Transverse colon (tissue), 4 donors: ENCODE results near the gene HOXA10. TPM values are rescaled to one million over a fixed set of nuclear protein-coding genes. Genes with fewer than 3 reads are reported as not detected.
A peak's percentile ranks its signal among the peaks of the same experiment; 100 is the strongest.

Source experiments
- DNase-seq: peaks from one replicate; pipeline ENCODE4 v3.0.0-alpha.2; 2019
- H3K27ac ChIP-seq, 4 donors: fragments of 200-600 bp; sonication (generic); 2 replicates each; pipeline ENCODE4 v1.5.1; 2016 to 2018; ENCODE audit warnings: inconsistent platforms in 4 of 4
- H3K27me3 ChIP-seq: fragments of 200-600 bp; sonication (generic); 2 replicates; pipeline ENCODE4 v1.5.1; 2017; ENCODE audit warnings: inconsistent platforms
- H3K36me3 ChIP-seq, 4 donors: fragments of 200-600 bp; sonication (generic); 2 replicates each; pipeline ENCODE4 v1.5.1; 2017 to 2019; ENCODE audit warnings: inconsistent platforms in 4 of 4
- H3K4me1 ChIP-seq, 4 donors: fragments of 200-600 bp; sonication (generic); 2 replicates each; pipeline ENCODE4 v1.5.1; 2017 to 2020; ENCODE audit warnings: inconsistent platforms in 4 of 4
- H3K4me3 ChIP-seq, 4 donors: fragments of 200-600 bp; sonication (generic); 1 replicate in 1 of 4; 2 replicates in 3 of 4; pipeline versions ENCODE4 v1.5.1 to v1.6.1; 2017 to 2019; ENCODE audit warnings: inconsistent platforms in 4 of 4
- H3K9me3 ChIP-seq, 2 donors: fragments of 200-600 bp; sonication (generic); 2 replicates each; pipeline ENCODE4 v1.5.1; 2017 to 2019; ENCODE audit warnings: inconsistent platforms in 2 of 2
- EP300 ChIP-seq: sonication (generic); formaldehyde crosslinking; IDR thresholded peaks from one replicate; pipeline ENCODE4 v1.6.1; 2017; ENCODE audit warnings: antibody characterized with exemption, low read depth
- POLR2A ChIP-seq: fragments of 450-650 bp; IDR thresholded peaks from one replicate; pipeline ENCODE4 v1.6.1; 2016; ENCODE audit warnings: antibody characterized with exemption, mild to moderate bottlenecking, moderate library complexity
- POLR2AphosphoS5 ChIP-seq, 3 donors: sonication (generic); formaldehyde crosslinking; IDR thresholded peaks; one replicate each; pipeline ENCODE4 v1.6.1; 2016; ENCODE audit warnings: antibody characterized with exemption in 3 of 3
- WGBS, 2 donors: methylation state at CpG; one replicate each; pipeline ENCODE4 v1.1.5; 2018; ENCODE audit warnings: low coverage in 1 of 2; 5-methylcytosine and 5-hydroxymethylcytosine counted together
- in situ Hi-C, 4 donors: fragments of 200-750 bp; cut with MboI; loops; one replicate each; pipeline versions ENCODE4 v1.15.0 to v1.15.1; 2017; ENCODE audit warnings: low sequenced_read_pairs in 3 of 4, low pct_ligation_motif_present in 1 of 4, low pct_unique_long_range_greater_than_20kb in 1 of 4
- intact Hi-C: fragments of 100-400 bp; cut with DNase I; formaldehyde crosslinking; loops from one replicate; pipeline ENCODE4 v1.15.1; 2023; ENCODE audit warnings: low total_unique reads
- total RNA-seq, 4 donors: library from RNA; depleted of rRNA; stranded (reverse); fragments of >200 nt; gene quantifications; one replicate each; pipeline ENCODE4 v1.1.0, GENCODE V29; 2016
- TF ChIP-seq, protein P1 (sequence below), 5 experiments: fragments of 200-600 bp in 3 of 5; fragments of 450-650 bp in 2 of 5; sonication (generic) in 3 of 5; IDR thresholded peaks; 1 replicate in 2 of 5; 2 replicates in 3 of 5; pipeline ENCODE4 v1.5.1; 2016 to 2017; ENCODE audit warnings: antibody characterized with exemption in 5 of 5, inconsistent platforms in 3 of 5, mild to moderate bottlenecking in 2 of 5, moderate library complexity in 1 of 5

HOXA10 gene
- total RNA-seq, 4 donors from 2014 or later = 19.8 to 68.9 (median 36.4) TPM

DNA sequence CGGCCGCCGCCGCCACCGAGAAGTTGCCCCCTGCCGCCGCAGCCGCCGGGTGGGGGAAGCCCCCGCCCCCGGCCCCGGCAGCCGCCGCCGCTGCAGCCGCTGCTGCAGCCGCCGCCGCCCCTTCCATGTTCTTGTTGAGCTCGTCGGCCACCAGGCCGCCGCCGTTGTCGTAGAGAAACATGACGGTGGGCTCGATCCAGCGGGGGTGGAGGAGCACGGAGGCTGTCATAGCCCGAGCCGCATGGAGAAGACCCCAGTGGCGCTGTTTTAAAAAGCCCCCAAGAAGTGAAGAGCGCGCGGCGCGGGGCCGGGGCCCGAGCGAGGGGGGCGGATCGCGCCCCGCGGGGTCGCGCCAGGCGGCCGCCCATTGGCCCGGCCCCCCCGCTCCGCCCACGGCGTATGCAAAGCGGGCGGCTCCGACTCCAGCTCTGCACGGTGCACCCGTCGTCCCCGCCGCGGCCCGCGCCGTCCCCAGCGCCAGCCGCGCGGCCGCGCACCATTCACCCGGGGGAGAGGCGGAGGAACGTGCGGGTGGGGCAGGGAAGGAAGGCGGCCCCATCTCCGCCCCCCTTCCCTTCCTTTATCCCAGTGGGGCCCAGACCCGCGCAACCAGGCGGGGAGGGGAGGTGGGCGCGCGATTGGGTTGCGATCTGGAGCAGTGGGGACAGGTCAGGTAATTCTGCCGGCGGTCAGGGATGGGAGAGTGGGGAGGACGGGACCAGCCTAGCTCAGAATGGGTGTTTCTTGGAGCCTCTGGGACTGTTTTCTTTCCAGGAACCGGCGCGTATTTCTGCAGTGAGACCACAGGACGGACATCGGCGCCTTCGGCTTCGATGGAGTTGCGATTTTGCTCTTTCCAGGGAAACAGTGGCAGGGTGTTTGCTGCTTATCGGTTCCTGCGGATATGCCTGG is 26.0 kb upstream of the HOXA10 start, which contains the start of gene HOXA13:
Gene HOXA13 (minus strand): TSS at position 243 of the 912 bp plus-strand sequence. CDS start 14 bp downstream, at position 229.
- peak; percentile 88 for DNase-seq
- H3K36me3 ChIP-seq = no peaks in the 10 kb centered on the region
- H3K9me3 ChIP-seq = no peaks in the 10 kb centered on the region
- H3K4me3 ChIP-seq = peak within 1 kb of the TSS; percentile 57 to 73 (median 64)
- intact Hi-C loops = loop anchor here (10.0 kb wide), 2 partner anchors 375 to 975 kb away; no protein-coding TSS in a partner anchor
- in situ Hi-C loops = loop anchor here (10.0 to 25.0 kb wide), 8 partner anchors 375 to 1338 kb away; no protein-coding TSS in a partner anchor
- H3K27ac ChIP-seq = peak within 1 kb of the TSS; percentile 82 to 99 (median 96)
- H3K27me3 ChIP-seq = peaks cover 87% of the 10 kb centered on the region
- WGBS, 2 donors = 1% methylated on average over 12 to 84 of the region's 99 CpGs
- peaks cover 3 to 26% (median 6%) of the 10 kb centered on the region in 4 donors for H3K4me1 ChIP-seq
- TF ChIP-seq POLR2AphosphoS5 (IDR thresholded peaks at IDR 0.05) = peak; percentile 82 to 90 (median 85)
- TF ChIP-seq, protein P1, sequence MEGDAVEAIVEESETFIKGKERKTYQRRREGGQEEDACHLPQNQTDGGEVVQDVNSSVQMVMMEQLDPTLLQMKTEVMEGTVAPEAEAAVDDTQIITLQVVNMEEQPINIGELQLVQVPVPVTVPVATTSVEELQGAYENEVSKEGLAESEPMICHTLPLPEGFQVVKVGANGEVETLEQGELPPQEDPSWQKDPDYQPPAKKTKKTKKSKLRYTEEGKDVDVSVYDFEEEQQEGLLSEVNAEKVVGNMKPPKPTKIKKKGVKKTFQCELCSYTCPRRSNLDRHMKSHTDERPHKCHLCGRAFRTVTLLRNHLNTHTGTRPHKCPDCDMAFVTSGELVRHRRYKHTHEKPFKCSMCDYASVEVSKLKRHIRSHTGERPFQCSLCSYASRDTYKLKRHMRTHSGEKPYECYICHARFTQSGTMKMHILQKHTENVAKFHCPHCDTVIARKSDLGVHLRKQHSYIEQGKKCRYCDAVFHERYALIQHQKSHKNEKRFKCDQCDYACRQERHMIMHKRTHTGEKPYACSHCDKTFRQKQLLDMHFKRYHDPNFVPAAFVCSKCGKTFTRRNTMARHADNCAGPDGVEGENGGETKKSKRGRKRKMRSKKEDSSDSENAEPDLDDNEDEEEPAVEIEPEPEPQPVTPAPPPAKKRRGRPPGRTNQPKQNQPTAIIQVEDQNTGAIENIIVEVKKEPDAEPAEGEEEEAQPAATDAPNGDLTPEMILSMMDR (IDR thresholded peaks at IDR 0.05) = no peak
- peak; percentile 94 for TF ChIP-seq POLR2A
- no peak for TF ChIP-seq EP300

- TF ChIP-seq POLR2A (no peak), EP300 (no peak), POLR2AphosphoS5 (IDR thresholded peaks at IDR 0.05) (no peak)
- TF ChIP-seq, protein P1 (IDR thresholded peaks at IDR 0.05) = no peak
- Histone ChIP-seq H3K4me1 (peaks cover 0 to 21% (median 2%) of the 10 kb centered on the region in 4 donors), H3K27ac (peak overlapping the region; percentile 82 to 99 (median 96)), H3K27me3 (peaks cover 86% of the 10 kb centered on the region), H3K9me3 (no peaks in the 10 kb centered on the region), H3K4me3 (peak overlapping the region; percentile 57 to 73 (median 64)), H3K36me3 (no peaks in the 10 kb centered on the region)
- WGBS, 2 donors = 8% methylated on average over 25 of the region's 93 CpGs; no CpG with 5 or more reads in 1 of the 2 donors
- intact Hi-C loops = loop anchor here (10.0 kb wide), 1 partner anchor 976 kb away; no protein-coding TSS in a partner anchor
- no peak for DNase-seq
- in situ Hi-C loops = loop anchor here in 2 of 4 donors (25.0 kb wide), 1 partner anchor 1337 kb away; no protein-coding TSS in a partner anchor
Measured at GRCh38 chr7:27198871-27199801, 25.0 kb upstream of the HOXA10 start.

DNA sequence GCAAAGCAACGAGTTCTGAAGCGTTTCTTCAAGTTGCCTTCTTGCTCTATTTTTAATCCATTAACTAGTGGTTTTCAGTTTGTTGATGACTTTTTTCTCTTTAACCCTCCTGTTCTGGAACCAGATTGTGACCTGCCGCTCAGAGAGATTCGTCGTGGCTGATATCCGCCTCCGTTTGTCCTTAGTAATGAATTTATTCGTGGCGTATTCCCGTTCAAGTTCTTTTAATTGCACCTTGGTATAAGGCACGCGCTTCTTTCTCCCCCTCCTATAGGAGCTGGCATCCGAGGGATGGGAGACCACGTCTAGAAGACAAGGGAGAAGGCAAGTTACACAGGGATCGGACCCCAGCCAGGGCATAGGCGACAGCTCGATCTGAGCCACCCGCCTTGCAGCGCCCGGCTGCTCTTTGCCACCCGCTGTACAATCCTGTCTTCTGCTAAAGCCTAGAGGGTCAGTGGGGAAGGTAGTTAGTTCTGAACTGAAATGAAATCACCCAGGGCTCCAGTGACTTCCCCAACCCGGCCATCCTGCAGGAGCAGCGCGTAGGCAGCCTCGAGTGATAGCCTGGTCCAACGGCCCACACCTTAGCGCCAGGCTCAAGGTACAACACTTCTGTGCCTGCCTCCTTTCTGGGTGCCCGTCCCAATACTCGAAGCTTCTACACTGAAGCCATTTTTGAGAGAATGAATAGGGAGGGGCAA is 24.2 kb upstream of the HOXA10 start:
- Histone ChIP-seq H3K9me3 (no peaks in the 10 kb centered on the region), H3K27ac (peak overlapping the region; percentile 82 to 99 (median 96)), H3K27me3 (peaks cover 85% of the 10 kb centered on the region), H3K36me3 (no peaks in the 10 kb centered on the region), H3K4me1 (peaks cover 0 to 22% (median 2%) of the 10 kb centered on the region in 4 donors), H3K4me3 (peak overlapping the region; percentile 57 to 73 (median 64))
- 16 to 22% methylated on average over 17 to 29 of the region's 29 CpGs for WGBS, 2 donors
- intact Hi-C loops (loop anchor here (10.0 kb wide), 1 partner anchor 977 kb away; no protein-coding TSS in a partner anchor), in situ Hi-C loops (loop anchor here in 2 of 4 donors (25.0 kb wide), 1 partner anchor 1336 kb away; no protein-coding TSS in a partner anchor)
- TF ChIP-seq POLR2A (peak; percentile 29), EP300 (no peak), POLR2AphosphoS5 (IDR thresholded peaks at IDR 0.05) (peak in 1 of 3 donors; percentile 50)
- TF ChIP-seq, protein P1 (IDR thresholded peaks at IDR 0.05) = no peak
- no peak for DNase-seq
